ENCODE results near the gene TSPAN7. TPM values are rescaled to one million over a fixed set of nuclear protein-coding genes. Genes with fewer than 3 reads are reported as not detected.

Gene TSPAN7
- 0.19 and 0.40 TPM in 2 replicates for total RNA-seq

GRCh38 chrX:38561126-38561868 lies at the start of gene TSPAN7:
Gene TSPAN7, plus strand, starts transcription at chrX:38561542. Its CDS starts 5 bp downstream, at chrX:38561547.

Other genes starting within 250 kb of the TSPAN7 start
- gene RPGR, start 234.0 kb upstream of the TSPAN7 start, total RNA-seq = 5.3 and 7.3 TPM in 2 replicates
- gene OTC, start 208.9 kb upstream of the TSPAN7 start, total RNA-seq = not detected in 2 replicates
- gene MID1IP1, start 239.9 kb downstream of the TSPAN7 start, total RNA-seq = 36.9 and 46.4 TPM in 2 replicates

Measured in aortic smooth muscle cell (primary cell).